Gastroesophageal sphincter (tissue), 3 donors: ENCODE data around the gene WWP2.

Experiments used
- CTCF ChIP-seq, 4 experiments: fragments of 200-600 bp in 2 of 4; fragments of 450-650 bp in 2 of 4; sonication (generic) in 1 of 4; IDR thresholded peaks; one replicate each; pipeline ENCODE4 v1.5.1; 2017 to 2019; ENCODE audit warnings: antibody characterized with exemption in 4 of 4, mild to moderate bottlenecking in 2 of 4, moderate library complexity in 2 of 4
- POLR2A ChIP-seq, 2 donors: fragments of 450-650 bp; IDR thresholded peaks; one replicate each; pipeline ENCODE4 v1.6.1; 2017; ENCODE audit warnings: antibody characterized with exemption in 2 of 2, mild to moderate bottlenecking in 2 of 2, moderate library complexity in 1 of 2

GRCh38 chr16:69941251-69942098 is 179.3 kb downstream of the WWP2 start:
- TF ChIP-seq CTCF (IDR thresholded peaks at IDR 0.05) (no peak), POLR2A (IDR thresholded peaks at IDR 0.05) (no peak)
